NT2/D1 (cell line): ENCODE measurements around the gene PFDN1.

ENCODE experiments used
- DNase-seq: peaks from one replicate; pipeline ENCODE4 v3.0.0-alpha.2; 2011; ENCODE audit warnings: low read depth, low spot score
- H3K27me3 ChIP-seq: 2 replicates; pipeline ENCODE4 v1.6.0; 2011; ENCODE audit warnings: mild to moderate bottlenecking; ENCODE audit not compliant: insufficient read length, insufficient read depth
- H3K36me3 ChIP-seq: 2 replicates; pipeline ENCODE4 v1.6.1; 2011; ENCODE audit warnings: mild to moderate bottlenecking, low read length, mixed read lengths; ENCODE audit not compliant: insufficient read depth, insufficient read length
- H3K4me1 ChIP-seq: 2 replicates; pipeline ENCODE4 v1.5.1; 2011; ENCODE audit not compliant: insufficient read depth, insufficient read length
- H3K4me3 ChIP-seq: 2 replicates; pipeline ENCODE4 v1.5.1; 2011; ENCODE audit warnings: low read depth; ENCODE audit not compliant: insufficient read length
- H3K9ac ChIP-seq: 2 replicates; pipeline ENCODE4 v1.6.0; 2011; ENCODE audit warnings: low read depth; ENCODE audit not compliant: insufficient read length
- H3K9me3 ChIP-seq: 2 replicates; pipeline ENCODE4 v1.5.1; 2011; ENCODE audit warnings: mild to moderate bottlenecking, low read length; ENCODE audit not compliant: insufficient read depth
- SUZ12 ChIP-seq: IDR thresholded peaks from 2 replicates; pipeline ENCODE4 v1.6.1; 2011; ENCODE audit not compliant: insufficient read length, insufficient read depth; ENCODE audit errors: extremely low read depth
- YY1 ChIP-seq: IDR thresholded peaks from 2 replicates; pipeline ENCODE4 v1.6.1; 2011; ENCODE audit not compliant: insufficient read length, insufficient read depth
- ZNF274 ChIP-seq: IDR thresholded peaks from 2 replicates; pipeline ENCODE4 v1.6.1; 2011; ENCODE audit warnings: mild to moderate bottlenecking, low read depth, low read length

PFDN1 gene

GRCh38 chr5:140234377-140234989, 68.4 kb downstream of the PFDN1 start:
- TF ChIP-seq SUZ12 (no peak), ZNF274 (no peak), YY1 (no peak)
- Histone ChIP-seq H3K9ac (no peak overlapping the region), H3K36me3 (no peaks in the 10 kb centered on the region), H3K27me3 (no peaks in the 10 kb centered on the region), H3K4me1 (no peaks in the 10 kb centered on the region), H3K9me3 (no peaks in the 10 kb centered on the region), H3K4me3 (no peak overlapping the region)
- no peak for DNase-seq

GRCh38 chr5:140232731-140233130, 70.2 kb downstream of the PFDN1 start:
- Histone ChIP-seq H3K4me3 (no peak overlapping the region), H3K4me1 (no peaks in the 10 kb centered on the region), H3K36me3 (no peaks in the 10 kb centered on the region), H3K27me3 (no peaks in the 10 kb centered on the region), H3K9ac (no peak overlapping the region), H3K9me3 (no peaks in the 10 kb centered on the region)
- TF ChIP-seq SUZ12 (no peak), YY1 (no peak), ZNF274 (no peak)
- DNase-seq, result no peak

- no peaks in the 10 kb centered on the region for H3K36me3 ChIP-seq
- TF ChIP-seq SUZ12 (no peak), ZNF274 (no peak), YY1 (no peak)
- no peak for DNase-seq
- H3K4me1 ChIP-seq, result peaks cover 4% of the 10 kb centered on the region
- H3K27me3 ChIP-seq, result no peaks in the 10 kb centered on the region
- no peak overlapping the region for H3K4me3 ChIP-seq
- H3K9me3 ChIP-seq, result no peaks in the 10 kb centered on the region
- H3K9ac ChIP-seq, result no peak overlapping the region
Observed at GRCh38 chr5:140230373-140230772, 72.5 kb downstream of the PFDN1 start.

GRCh38 chr5:140228364-140228837, 74.5 kb downstream of the PFDN1 start:
- peaks cover 4% of the 10 kb centered on the region for H3K4me1 ChIP-seq
- no peak for TF ChIP-seq ZNF274
- no peak for TF ChIP-seq YY1
- TF ChIP-seq SUZ12, result no peak
- no peaks in the 10 kb centered on the region for H3K36me3 ChIP-seq
- DNase-seq, result no peak
- no peaks in the 10 kb centered on the region for H3K27me3 ChIP-seq
- H3K4me3 ChIP-seq, result no peak overlapping the region
- no peaks in the 10 kb centered on the region for H3K9me3 ChIP-seq
- H3K9ac ChIP-seq, result no peak overlapping the region

GRCh38 chr5:140227046-140227445, 75.9 kb downstream of the PFDN1 start:
- Histone ChIP-seq H3K9ac (no peak overlapping the region), H3K4me1 (peaks cover 4% of the 10 kb centered on the region), H3K9me3 (no peaks in the 10 kb centered on the region), H3K36me3 (no peaks in the 10 kb centered on the region), H3K4me3 (no peak overlapping the region), H3K27me3 (no peaks in the 10 kb centered on the region)
- no peak for DNase-seq
- TF ChIP-seq SUZ12, result no peak
- no peak for TF ChIP-seq ZNF274
- TF ChIP-seq YY1, result no peak

GRCh38 chr5:140225396-140225795, 77.5 kb downstream of the PFDN1 start:
- Histone ChIP-seq H3K27me3 (no peaks in the 10 kb centered on the region), H3K4me1 (peaks cover 4% of the 10 kb centered on the region), H3K9me3 (no peaks in the 10 kb centered on the region), H3K36me3 (no peaks in the 10 kb centered on the region), H3K4me3 (no peak overlapping the region), H3K9ac (no peak overlapping the region)
- no peak for TF ChIP-seq ZNF274
- TF ChIP-seq SUZ12, result no peak
- TF ChIP-seq YY1, result no peak
- DNase-seq, result no peak

- no peak overlapping the region for H3K4me3 ChIP-seq
- no peaks in the 10 kb centered on the region for H3K9me3 ChIP-seq
- no peak for TF ChIP-seq YY1
- no peak for TF ChIP-seq ZNF274
- TF ChIP-seq SUZ12, result no peak
- DNase-seq, result no peak
- no peaks in the 10 kb centered on the region for H3K36me3 ChIP-seq
- H3K9ac ChIP-seq, result no peak overlapping the region
- H3K4me1 ChIP-seq, result peaks cover 4% of the 10 kb centered on the region
- H3K27me3 ChIP-seq, result no peaks in the 10 kb centered on the region
Observed at GRCh38 chr5:140224658-140225057, 78.2 kb downstream of the PFDN1 start.

- Histone ChIP-seq H3K9ac (no peak overlapping the region), H3K9me3 (no peaks in the 10 kb centered on the region), H3K36me3 (no peaks in the 10 kb centered on the region), H3K4me3 (no peak overlapping the region), H3K4me1 (peaks cover 8% of the 10 kb centered on the region), H3K27me3 (no peaks in the 10 kb centered on the region)
- TF ChIP-seq YY1, result no peak
- TF ChIP-seq SUZ12, result no peak
- TF ChIP-seq ZNF274, result no peak
- no peak for DNase-seq
Observed at GRCh38 chr5:140223567-140223966, 79.3 kb downstream of the PFDN1 start.
